ENCODE results near the gene TNFSF9.
"Not testable (repeated sequence)": the region's sequence is repeated elsewhere in the genome, so short reads cannot be mapped to it uniquely, and the experiment has no call there.

The TNFSF9 gene

DNA sequence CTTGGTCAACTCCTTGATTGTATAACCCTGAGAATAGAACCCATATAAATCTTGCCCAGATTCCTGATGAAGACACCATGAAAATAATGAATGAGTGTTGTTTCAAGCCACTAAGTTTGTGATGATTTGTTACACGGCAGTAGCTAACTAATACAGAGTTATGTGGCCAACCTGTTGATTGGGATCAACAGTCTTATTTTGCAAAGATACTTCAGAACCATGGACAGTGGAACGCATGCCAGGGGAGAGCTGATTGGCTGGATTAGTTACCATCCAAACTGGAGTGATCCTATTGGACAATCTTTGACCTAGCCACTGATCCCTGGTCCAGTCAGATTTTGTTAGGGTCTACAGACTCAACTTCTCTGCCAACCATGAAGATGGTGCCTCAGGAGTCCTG is 33.6 kb downstream of the TNFSF9 start:
- no peak overlapping the region for H3K4me3 Mint-ChIP-seq
- H3K4me1 Mint-ChIP-seq: peaks cover 0 to 8% of the 10 kb centered on the region in 2 donors
- ATAC-seq (replicated peaks) (no peak), DNase-seq (no peak)
- H3K27me3 Mint-ChIP-seq: peaks cover 14 to 30% of the 10 kb centered on the region in 2 donors
- H3K9me3 Mint-ChIP-seq: peaks cover 7 to 12% of the 10 kb centered on the region in 2 donors
- H3K27ac Mint-ChIP-seq: no peak overlapping the region
- H3K36me3 Mint-ChIP-seq: no peaks in the 10 kb centered on the region

GRCh38 chr19:6566727-6567126 is 35.9 kb downstream of the TNFSF9 start:
- not testable (repeated sequence) for H3K27ac Mint-ChIP-seq; DNase-seq; H3K4me3 Mint-ChIP-seq; H3K4me1 Mint-ChIP-seq; ATAC-seq (replicated peaks); H3K36me3 Mint-ChIP-seq
- peaks cover 10 to 20% of the 10 kb centered on the region in 2 donors for H3K9me3 Mint-ChIP-seq
- peaks cover 26 to 49% of the 10 kb centered on the region in 2 donors for H3K27me3 Mint-ChIP-seq

DNA sequence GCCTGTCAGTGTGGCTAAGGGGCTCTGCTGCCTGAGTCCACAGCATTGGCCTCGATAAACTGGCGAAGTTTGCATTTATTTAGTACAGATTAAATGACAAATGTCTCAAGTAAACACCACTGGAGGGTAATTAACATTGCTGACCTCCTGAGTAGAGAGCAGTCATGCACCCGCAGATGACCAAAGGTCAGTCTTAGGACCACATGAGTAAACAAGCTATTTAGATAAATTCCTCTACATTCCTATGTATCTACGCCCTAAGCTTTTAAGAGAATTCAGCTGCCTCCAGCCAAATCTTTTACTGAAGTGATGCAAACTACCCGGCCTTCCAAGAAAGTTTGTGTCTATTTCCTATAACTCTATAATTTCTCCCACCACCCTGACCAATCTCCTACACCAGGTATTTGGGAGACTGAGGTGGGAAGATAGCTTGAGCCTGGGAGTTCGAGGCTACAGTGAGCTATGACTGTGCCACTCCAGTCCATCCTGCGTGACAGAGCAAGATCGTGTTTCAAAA is 37.2 kb downstream of the TNFSF9 start:
- H3K4me3 Mint-ChIP-seq: no peak overlapping the region
- peaks cover 0 to 8% of the 10 kb centered on the region in 2 donors for H3K4me1 Mint-ChIP-seq
- no peaks in the 10 kb centered on the region for H3K36me3 Mint-ChIP-seq
- no peak overlapping the region for H3K27ac Mint-ChIP-seq
- H3K27me3 Mint-ChIP-seq: peaks cover 31 to 58% of the 10 kb centered on the region in 2 donors
- H3K9me3 Mint-ChIP-seq: peaks cover 10 to 20% of the 10 kb centered on the region in 2 donors
- ATAC-seq (replicated peaks): no peak
- no peak for DNase-seq

- H3K27me3 Mint-ChIP-seq: peaks cover 31 to 58% of the 10 kb centered on the region in 2 donors
- ATAC-seq (replicated peaks) (no peak), DNase-seq (no peak)
- peaks cover 0 to 8% of the 10 kb centered on the region in 2 donors for H3K4me1 Mint-ChIP-seq
- H3K36me3 Mint-ChIP-seq: no peaks in the 10 kb centered on the region
- no peak overlapping the region for H3K27ac Mint-ChIP-seq
- H3K9me3 Mint-ChIP-seq: peaks cover 10 to 20% of the 10 kb centered on the region in 2 donors
- H3K4me3 Mint-ChIP-seq: no peak overlapping the region
Observed at GRCh38 chr19:6568816-6569215, 38.0 kb downstream of the TNFSF9 start.

GRCh38 chr19:6570764-6571163 is 39.9 kb downstream of the TNFSF9 start:
- Mint-ChIP-seq H3K27ac (no peak overlapping the region), H3K9me3 (peaks cover 3 to 13% of the 10 kb centered on the region in 2 donors), H3K27me3 (peaks cover 23 to 49% of the 10 kb centered on the region in 2 donors), H3K36me3 (no peaks in the 10 kb centered on the region), H3K4me3 (no peak overlapping the region), H3K4me1 (peaks cover 0 to 8% of the 10 kb centered on the region in 2 donors)
- ATAC-seq (replicated peaks) (no peak), DNase-seq (no peak)

GRCh38 chr19:6571167-6571566 is 40.3 kb downstream of the TNFSF9 start:
- peaks cover 0 to 8% of the 10 kb centered on the region in 2 donors for H3K4me1 Mint-ChIP-seq
- ATAC-seq (replicated peaks): no peak
- H3K36me3 Mint-ChIP-seq: no peaks in the 10 kb centered on the region
- peaks cover 3 to 13% of the 10 kb centered on the region in 2 donors for H3K9me3 Mint-ChIP-seq
- H3K27ac Mint-ChIP-seq: no peak overlapping the region
- no peak overlapping the region for H3K4me3 Mint-ChIP-seq
- peaks cover 23 to 45% of the 10 kb centered on the region in 2 donors for H3K27me3 Mint-ChIP-seq
- DNase-seq: no peak

- H3K4me1 Mint-ChIP-seq: peaks cover 0 to 8% of the 10 kb centered on the region in 2 donors
- H3K27me3 Mint-ChIP-seq: peaks cover 23 to 39% of the 10 kb centered on the region in 2 donors
- DNase-seq: no peak
- H3K4me3 Mint-ChIP-seq: no peak overlapping the region
- no peaks in the 10 kb centered on the region for H3K36me3 Mint-ChIP-seq
- H3K27ac Mint-ChIP-seq: no peak overlapping the region
- ATAC-seq (replicated peaks): no peak
- peaks cover 3 to 8% of the 10 kb centered on the region in 2 donors for H3K9me3 Mint-ChIP-seq
Observed at GRCh38 chr19:6572217-6572616, 41.4 kb downstream of the TNFSF9 start.

- DNase-seq: no peak
- Mint-ChIP-seq H3K4me1 (peaks cover 4 to 5% of the 10 kb centered on the region in 2 donors), H3K36me3 (peaks cover 1 to 3% of the 10 kb centered on the region in 2 donors), H3K4me3 (no peak overlapping the region), H3K9me3 (peaks cover 3 to 8% of the 10 kb centered on the region in 2 donors), H3K27me3 (peaks cover 23 to 35% of the 10 kb centered on the region in 2 donors), H3K27ac (no peak overlapping the region)
- no peak for ATAC-seq (replicated peaks)
Observed at GRCh38 chr19:6573350-6573749, 42.5 kb downstream of the TNFSF9 start.

DNA sequence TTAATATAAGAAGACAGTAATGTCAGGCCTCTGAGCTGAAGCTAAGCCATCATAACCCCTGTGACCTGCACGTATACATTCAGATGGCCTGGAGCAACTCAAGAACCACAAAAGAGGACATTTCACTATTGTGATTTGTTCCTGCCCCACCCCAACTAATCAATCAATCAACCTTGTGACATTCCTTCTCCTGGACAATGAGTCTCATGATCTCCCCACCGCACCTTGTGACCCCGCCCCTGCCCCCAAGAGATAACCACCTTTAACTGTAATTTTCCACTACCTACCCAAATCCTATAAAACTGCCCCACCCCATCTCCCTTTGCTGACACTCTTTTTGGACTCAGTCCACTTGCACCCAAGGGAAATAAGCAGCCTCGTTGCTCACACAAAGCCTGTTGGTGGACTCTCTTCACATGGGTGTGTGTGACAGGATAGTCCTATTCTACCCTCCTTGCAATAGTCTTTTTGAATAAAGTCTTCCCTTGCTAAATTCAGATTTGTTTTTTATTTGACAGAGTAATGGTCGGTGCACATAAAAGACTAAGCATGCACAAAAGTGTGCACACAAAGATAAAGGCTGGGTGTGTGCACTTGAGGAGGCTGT is 46.1 kb downstream of the TNFSF9 start:
- DNase-seq (no peak), ATAC-seq (replicated peaks) (peak; percentile 1 to 4)
- Mint-ChIP-seq H3K4me1 (peaks cover 0 to 21% of the 10 kb centered on the region in 2 donors), H3K4me3 (no peak overlapping the region), H3K27me3 (peaks cover 7% of the 10 kb centered on the region in 2 donors), H3K27ac (no peak overlapping the region), H3K9me3 (peaks cover 2 to 5% of the 10 kb centered on the region in 2 donors), H3K36me3 (peaks cover 14 to 29% of the 10 kb centered on the region in 2 donors)

DNA sequence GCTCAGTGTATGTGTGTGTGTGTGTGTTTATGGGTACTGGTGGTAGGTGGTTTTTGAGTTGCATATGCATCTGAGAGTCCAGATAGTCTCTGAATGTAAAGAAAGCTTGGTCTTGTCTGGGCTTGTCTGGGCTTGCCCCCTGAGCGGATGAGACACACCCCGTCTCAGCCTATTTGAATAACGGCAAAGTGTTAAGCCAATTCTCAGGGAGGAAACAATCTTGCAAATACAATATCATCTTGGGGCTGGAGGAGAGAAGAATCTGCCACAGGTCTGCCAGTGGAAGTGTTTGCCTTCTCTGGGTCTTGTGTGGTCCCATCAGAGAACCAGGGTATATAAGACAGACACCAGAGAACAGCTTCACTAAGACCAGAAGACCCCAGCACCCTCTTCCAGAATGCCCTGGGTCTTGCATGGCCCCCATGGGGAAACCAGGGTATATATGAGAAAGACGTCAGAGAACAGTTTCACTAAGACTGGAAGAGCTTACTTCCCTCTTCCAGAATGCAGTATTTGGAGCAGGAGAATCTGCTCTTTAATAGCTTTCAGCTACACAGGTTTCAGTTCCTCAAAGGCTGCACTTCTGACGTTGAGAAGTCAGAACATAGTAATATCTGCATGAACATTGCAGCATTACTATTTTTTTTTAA is 46.8 kb downstream of the TNFSF9 start:
- Mint-ChIP-seq H3K36me3 (peaks cover 15 to 31% of the 10 kb centered on the region in 2 donors), H3K27me3 (peaks cover under 1% of the 10 kb centered on the region in 2 donors), H3K4me3 (no peak overlapping the region), H3K27ac (no peak overlapping the region), H3K9me3 (peaks cover 2 to 5% of the 10 kb centered on the region in 2 donors), H3K4me1 (peaks cover 0 to 21% of the 10 kb centered on the region in 2 donors)
- ATAC-seq (replicated peaks) (peak; percentile 91 to 93), DNase-seq (peak; percentile 67)

- no peak for ATAC-seq (replicated peaks)
- Mint-ChIP-seq H3K36me3 (peaks cover 20 to 43% of the 10 kb centered on the region in 2 donors), H3K9me3 (peaks cover 2 to 5% of the 10 kb centered on the region in 2 donors), H3K27ac (peak overlapping the region; percentile 94), H3K27me3 (no peaks in the 10 kb centered on the region), H3K4me3 (peak overlapping the region in 1 of 2 donors; percentile 21), H3K4me1 (peaks cover 0 to 24% of the 10 kb centered on the region in 2 donors)
- DNase-seq: no peak
Observed at GRCh38 chr19:6579450-6580178, 48.8 kb downstream of the TNFSF9 start.

- H3K9me3 Mint-ChIP-seq: peaks cover 2 to 5% of the 10 kb centered on the region in 2 donors
- DNase-seq (no peak), ATAC-seq (replicated peaks) (no peak)
- H3K27ac Mint-ChIP-seq: peak overlapping the region; percentile 76
- H3K4me3 Mint-ChIP-seq: no peak overlapping the region
- no peaks in the 10 kb centered on the region for H3K27me3 Mint-ChIP-seq
- H3K4me1 Mint-ChIP-seq: peaks cover 0 to 24% of the 10 kb centered on the region in 2 donors
- peaks cover 24 to 48% of the 10 kb centered on the region in 2 donors for H3K36me3 Mint-ChIP-seq
Observed at GRCh38 chr19:6580313-6580712, 49.5 kb downstream of the TNFSF9 start.

DNA sequence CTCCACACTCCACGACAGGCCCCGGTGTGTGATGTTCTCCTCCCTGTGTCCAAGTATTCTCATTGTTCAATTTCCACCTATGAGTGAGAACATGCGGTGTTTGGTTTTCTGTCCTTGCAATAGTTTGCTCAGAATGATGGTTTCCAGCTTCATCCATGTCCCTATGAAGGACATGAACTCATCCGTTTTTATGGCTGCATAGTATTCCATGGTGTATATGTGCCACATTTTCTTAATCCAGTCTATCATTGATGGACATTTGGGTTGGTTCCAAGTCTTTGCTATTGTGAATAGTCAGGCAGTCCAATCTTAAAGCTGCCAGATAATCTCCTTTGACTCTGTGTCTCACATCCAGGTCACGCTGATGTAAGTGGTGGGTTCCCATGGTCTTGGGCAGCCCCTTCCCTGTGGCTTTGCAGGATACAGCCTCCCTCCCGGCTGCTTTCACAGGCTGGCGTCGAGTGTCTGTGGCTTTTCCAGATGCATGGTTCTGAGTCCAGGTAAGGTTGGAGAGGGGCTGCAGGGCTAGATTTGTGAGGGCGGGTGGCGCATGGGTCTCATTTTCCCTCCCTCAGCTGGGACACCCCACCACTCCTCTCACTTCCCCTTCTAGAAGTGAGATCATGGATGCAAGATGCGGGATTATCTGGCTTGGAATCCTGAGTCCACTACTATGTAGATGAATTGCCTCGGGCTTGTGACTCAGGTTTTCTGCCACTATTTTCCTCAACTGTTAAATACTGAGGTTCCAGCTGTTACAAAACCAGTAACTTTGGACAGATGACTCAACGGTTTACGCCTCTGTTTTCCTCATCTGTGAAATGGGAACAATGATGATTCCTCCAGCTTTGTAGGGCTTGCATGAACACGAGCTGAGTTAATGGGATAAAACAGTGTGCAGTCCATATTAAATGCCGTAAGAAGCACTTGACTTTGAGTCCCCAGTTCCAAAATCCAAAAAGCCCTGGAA is 52.0 kb downstream of the TNFSF9 start:
- not testable (repeated sequence) for H3K27ac Mint-ChIP-seq; DNase-seq; H3K4me3 Mint-ChIP-seq; ATAC-seq (replicated peaks); H3K9me3 Mint-ChIP-seq
- H3K36me3 Mint-ChIP-seq: peaks cover 45 to 72% of the 10 kb centered on the region in 2 donors
- H3K27me3 Mint-ChIP-seq: peaks cover 7 to 14% of the 10 kb centered on the region in 2 donors
- peaks cover 19 to 37% of the 10 kb centered on the region in 2 donors for H3K4me1 Mint-ChIP-seq

Measured in stimulated activated naive B cell treated with anti-CD40 and anti-IgM and Interleukin-4, amounts not matched to agents 10 μg/mL and 1 μg/mL and 100 μg/mL, for 72 hours (primary cell).